CD4-positive, alpha-beta T cell treated with Interleukin-6 at 100 ng/mL for 8 hours (primary cell): Measurements from ENCODE around the gene RYR2.
"Not testable (repeated sequence)": the region's sequence is repeated elsewhere in the genome, so short reads cannot be mapped to it uniquely, and the experiment has no call there.

Source experiments
- DNase-seq: peaks from one replicate; pipeline ENCODE4 v3.0.0-alpha.2; 2020; ENCODE audit warnings: mixed read lengths, low spot score

Gene RYR2

GRCh38 chr1:237267743-237268142 is 225.8 kb downstream of the RYR2 start:
- no peak for DNase-seq

GRCh38 chr1:237269938-237270337 is 228.0 kb downstream of the RYR2 start:
- DNase-seq: no peak

GRCh38 chr1:237270353-237270752 is 228.4 kb downstream of the RYR2 start:
- no peak for DNase-seq

GRCh38 chr1:237277994-237278393 is 236.0 kb downstream of the RYR2 start:
- DNase-seq: not testable (repeated sequence)

GRCh38 chr1:237279629-237280028 is 237.6 kb downstream of the RYR2 start:
- DNase-seq: no peak

- no peak for DNase-seq
Measured at GRCh38 chr1:237281481-237281880, 239.5 kb downstream of the RYR2 start.

GRCh38 chr1:237282208-237282783 is 240.3 kb downstream of the RYR2 start:
- no peak for DNase-seq

GRCh38 chr1:237287876-237288521 is 246.0 kb downstream of the RYR2 start:
- no peak for DNase-seq

- no peak for DNase-seq
Measured at GRCh38 chr1:237293804-237294203, 251.8 kb downstream of the RYR2 start.

GRCh38 chr1:237296861-237297260 is 254.9 kb downstream of the RYR2 start:
- no peak for DNase-seq

GRCh38 chr1:237300642-237301041 is 258.7 kb downstream of the RYR2 start:
- no peak for DNase-seq

GRCh38 chr1:237303929-237304328 is 261.9 kb downstream of the RYR2 start:
- no peak for DNase-seq

GRCh38 chr1:237306726-237307125 is 264.7 kb downstream of the RYR2 start:
- no peak for DNase-seq

- DNase-seq: no peak
Measured at GRCh38 chr1:237309595-237310118, 267.7 kb downstream of the RYR2 start.

- no peak for DNase-seq
Measured at GRCh38 chr1:237316352-237316751, 274.4 kb downstream of the RYR2 start.

GRCh38 chr1:237318748-237319147 is 276.8 kb downstream of the RYR2 start:
- no peak for DNase-seq

GRCh38 chr1:237320890-237321289 is 278.9 kb downstream of the RYR2 start:
- DNase-seq: no peak

- no peak for DNase-seq
Measured at GRCh38 chr1:237324226-237324625, 282.2 kb downstream of the RYR2 start.

GRCh38 chr1:237327061-237327460 is 285.1 kb downstream of the RYR2 start:
- no peak for DNase-seq

GRCh38 chr1:237340892-237341291 is 298.9 kb downstream of the RYR2 start:
- no peak for DNase-seq

- DNase-seq: no peak
Measured at GRCh38 chr1:237341391-237341790, 299.4 kb downstream of the RYR2 start.

- no peak for DNase-seq
Measured at GRCh38 chr1:237342730-237343129, 300.7 kb downstream of the RYR2 start.

- DNase-seq: no peak
Measured at GRCh38 chr1:237352747-237353146, 310.8 kb downstream of the RYR2 start.

GRCh38 chr1:237353918-237354317 is 311.9 kb downstream of the RYR2 start:
- DNase-seq: no peak
